DND-41 (cell line): Measurements from ENCODE around the gene MAPK1IP1L.

Experiments used
- ATAC-seq: fragments of 200-7000 bp; cut with Tn5 transposase; 3 replicates; pipeline ENCODE4 v1.9.1; 2021; ENCODE audit warnings: low read depth; ENCODE audit not compliant: insufficient read depth
- DNase-seq: peaks from one replicate; pipeline ENCODE4 v3.0.0-alpha.2; 2020
- H2AFZ ChIP-seq: 2 replicates; pipeline ENCODE4 v1.6.0; 2012; ENCODE audit warnings: low read depth, low read length
- H3K27ac ChIP-seq: 2 replicates; pipeline ENCODE4 v1.5.1; 2012; ENCODE audit warnings: low read length, inconsistent platforms
- H3K27me3 ChIP-seq: fragments of 200-600 bp; sonication (generic); 2 replicates; pipeline ENCODE4 v1.6.0; 2012; ENCODE audit warnings: low read length, mild to moderate bottlenecking, inconsistent platforms; ENCODE audit not compliant: insufficient read depth, poor library complexity
- H3K36me3 ChIP-seq: 2 replicates; pipeline ENCODE4 v1.5.1; 2012; ENCODE audit warnings: low read length, inconsistent platforms; ENCODE audit not compliant: insufficient read depth
- H3K4me1 ChIP-seq: 2 replicates; pipeline ENCODE4 v1.5.1; 2012; ENCODE audit warnings: mild to moderate bottlenecking, low read length; ENCODE audit not compliant: insufficient read depth
- H3K4me2 ChIP-seq: 2 replicates; pipeline ENCODE4 v1.6.0; 2012; ENCODE audit warnings: mild to moderate bottlenecking, moderate library complexity, low read length, inconsistent platforms; ENCODE audit not compliant: insufficient read depth
- H3K4me3 ChIP-seq, 2 experiments: fragments of 200-600 bp in 1 of 2; shearing (Covaris generic) in 1 of 2; 2 replicates each; pipeline ENCODE4 v1.5.1; 2012 to 2016; ENCODE audit warnings: inconsistent platforms in 2 of 2, low read length in 2 of 2, mild to moderate bottlenecking in 2 of 2, low read depth in 1 of 2, moderate library complexity in 1 of 2
- H3K79me2 ChIP-seq: 2 replicates; pipeline ENCODE4 v1.6.0; 2012; ENCODE audit warnings: low read length, inconsistent platforms; ENCODE audit not compliant: insufficient read depth
- H3K9ac ChIP-seq: 2 replicates; pipeline ENCODE4 v1.6.0; 2012; ENCODE audit warnings: low read depth, mild to moderate bottlenecking, inconsistent platforms, low read length, moderate library complexity
- H3K9me3 ChIP-seq: 2 replicates; pipeline ENCODE4 v1.5.1; 2012; ENCODE audit warnings: low read length, moderate library complexity, mild to moderate bottlenecking, inconsistent platforms; ENCODE audit not compliant: insufficient read depth, severe bottlenecking
- H4K20me1 ChIP-seq: 2 replicates; pipeline ENCODE4 v1.6.0; 2012; ENCODE audit warnings: low read length; ENCODE audit not compliant: insufficient read depth
- CTCF ChIP-seq: IDR thresholded peaks from 2 replicates; pipeline ENCODE4 v1.5.1; 2012; ENCODE audit warnings: borderline replicate concordance, low read length, moderate library complexity, mild to moderate bottlenecking; ENCODE audit not compliant: poor library complexity, severe bottlenecking; ENCODE audit errors: extremely low read depth
- EZH2 ChIP-seq: IDR thresholded peaks from 3 replicates; pipeline ENCODE4 v1.6.1; 2012; ENCODE audit warnings: borderline replicate concordance, low read depth, mild to moderate bottlenecking, moderate library complexity, low read length, inconsistent platforms; ENCODE audit not compliant: severe bottlenecking

The MAPK1IP1L gene

GRCh38 chr14:55105991-55106390, 54.5 kb downstream of the MAPK1IP1L start:
- Histone ChIP-seq H3K9ac (no peak overlapping the region), H3K4me3 (no peak overlapping the region), H3K36me3 (no peaks in the 10 kb centered on the region), H4K20me1 (no peaks in the 10 kb centered on the region), H3K4me2 (no peak overlapping the region), H3K9me3 (no peaks in the 10 kb centered on the region), H2AFZ (no peak overlapping the region), H3K27me3 (no peaks in the 10 kb centered on the region), H3K27ac (no peak overlapping the region), H3K4me1 (no peaks in the 10 kb centered on the region), H3K79me2 (no peaks in the 10 kb centered on the region)
- ATAC-seq (no peak), DNase-seq (no peak)
- TF ChIP-seq EZH2 (no peak), CTCF (no peak)

- H3K9me3 ChIP-seq: no peaks in the 10 kb centered on the region
- H3K4me3 ChIP-seq: no peak overlapping the region
- no peaks in the 10 kb centered on the region for H3K36me3 ChIP-seq
- TF ChIP-seq EZH2 (no peak), CTCF (no peak)
- H4K20me1 ChIP-seq: no peaks in the 10 kb centered on the region
- H3K27me3 ChIP-seq: no peaks in the 10 kb centered on the region
- H3K4me2 ChIP-seq: no peak overlapping the region
- no peak overlapping the region for H2AFZ ChIP-seq
- DNase-seq: no peak
- no peaks in the 10 kb centered on the region for H3K79me2 ChIP-seq
- no peak overlapping the region for H3K9ac ChIP-seq
- no peaks in the 10 kb centered on the region for H3K4me1 ChIP-seq
- ATAC-seq: peak; percentile 62; the same call in 1 of the 3 replicates
- no peak overlapping the region for H3K27ac ChIP-seq
Observed at GRCh38 chr14:55107766-55108554, 56.5 kb downstream of the MAPK1IP1L start.

- no peak overlapping the region for H3K4me3 ChIP-seq
- no peak overlapping the region for H3K27ac ChIP-seq
- no peak overlapping the region for H3K9ac ChIP-seq
- H2AFZ ChIP-seq: no peak overlapping the region
- H3K79me2 ChIP-seq: no peaks in the 10 kb centered on the region
- DNase-seq (no peak), ATAC-seq (no peak)
- no peaks in the 10 kb centered on the region for H3K9me3 ChIP-seq
- no peak overlapping the region for H3K4me2 ChIP-seq
- no peaks in the 10 kb centered on the region for H3K4me1 ChIP-seq
- no peaks in the 10 kb centered on the region for H4K20me1 ChIP-seq
- TF ChIP-seq EZH2 (no peak), CTCF (no peak)
- H3K27me3 ChIP-seq: no peaks in the 10 kb centered on the region
- H3K36me3 ChIP-seq: no peaks in the 10 kb centered on the region
Observed at GRCh38 chr14:55109836-55110235, 58.4 kb downstream of the MAPK1IP1L start.
